PC-9 (cell line): Measurements from ENCODE around the gene HSPA1B. TPM values are rescaled to one million over a fixed set of nuclear protein-coding genes. Genes with fewer than 3 reads are reported as not detected.
"Not testable (repeated sequence)": the region's sequence is repeated elsewhere in the genome, so short reads cannot be mapped to it uniquely, and the experiment has no call there.

Experiments
- BruUV-seq: library from RNA; stranded (reverse); fragments of 400-500 nt; replicated peaks from 2 replicates; lab custom pipeline; 2021; lab: Mats Ljungman, UMichigan
- CTCF ChIA-PET: fragments of 300-600 bp; sonication (Branson Sonifier 250); formaldehyde crosslinking; loops from one replicate; lab custom pipeline; 2022; ENCODE audit warnings: antibody characterized with exemption; lab: Charles Lee
- POLR2A ChIA-PET: fragments of 300-600 bp; sonication (Branson Sonifier 250); formaldehyde crosslinking; loops from one replicate; lab custom pipeline; 2022; ENCODE audit warnings: antibody characterized with exemption; ENCODE audit not compliant: unreplicated experiment; lab: Charles Lee
- DNase-seq, 2 experiments: peaks; one replicate each; pipeline versions ENCODE4 v3.0.0 to v3.0.0-alpha.2; 2015 to 2022; ENCODE audit warnings: mixed read lengths in 1 of 2
- H2AFZ ChIP-seq: fragments of 200-600 bp; sonication (generic); 2 replicates; pipeline ENCODE4 v1.8.1; 2017; ENCODE audit warnings: antibody characterized with exemption
- H3F3A ChIP-seq: fragments of 200-600 bp; sonication (generic); 2 replicates; pipeline ENCODE4 v1.8.1; 2017; ENCODE audit warnings: antibody characterized with exemption, mild to moderate bottlenecking, low read depth; ENCODE audit not compliant: insufficient read depth
- H3K27ac ChIP-seq: fragments of 200-600 bp; sonication (generic); 2 replicates; pipeline ENCODE4 v1.6.1; 2016; ENCODE audit warnings: mixed run types
- H3K27me3 ChIP-seq: fragments of 200-600 bp; sonication (generic); 2 replicates; pipeline ENCODE4 v1.6.1; 2016; ENCODE audit warnings: low read depth, mixed run types; ENCODE audit not compliant: insufficient read depth
- H3K36me3 ChIP-seq: fragments of 200-600 bp; sonication (generic); 2 replicates; pipeline ENCODE4 v1.6.1; 2016; ENCODE audit warnings: low read depth, mixed run types
- H3K4me1 ChIP-seq: fragments of 200-600 bp; sonication (generic); replicated peaks from 2 replicates; pipeline ENCODE4 v1.6.1; 2016; ENCODE audit warnings: mixed run types; ENCODE audit not compliant: insufficient read depth
- H3K4me2 ChIP-seq: fragments of 200-600 bp; sonication (generic); 2 replicates; pipeline ENCODE4 v1.6.1; 2017; ENCODE audit warnings: mixed run types
- H3K4me3 ChIP-seq: fragments of 200-600 bp; sonication (generic); 2 replicates; pipeline ENCODE4 v1.6.1; 2016; ENCODE audit warnings: mixed run types
- H3K79me2 ChIP-seq: fragments of 200-600 bp; sonication (generic); 2 replicates; pipeline ENCODE4 v1.6.1; 2017; ENCODE audit warnings: low read depth, mixed run types
- H3K9me2 ChIP-seq: fragments of 200-600 bp; sonication (generic); 2 replicates; pipeline ENCODE4 v1.8.1; 2017; ENCODE audit warnings: mild to moderate bottlenecking; ENCODE audit not compliant: insufficient read depth
- H3K9me3 ChIP-seq: fragments of 200-600 bp; sonication (generic); 2 replicates; pipeline ENCODE4 v1.8.1; 2016; ENCODE audit warnings: low read depth; ENCODE audit not compliant: insufficient read depth
- H4K20me1 ChIP-seq: fragments of 200-600 bp; sonication (generic); 2 replicates; pipeline ENCODE4 v1.8.1; 2017; ENCODE audit not compliant: insufficient read depth
- CTCF ChIP-seq: fragments of 200-600 bp; sonication (generic); conservative IDR thresholded peaks from 2 replicates; pipeline ENCODE4 v1.6.1; 2017; ENCODE audit warnings: mixed run types, antibody characterized with exemption, mild to moderate bottlenecking, moderate library complexity
- EZH2 ChIP-seq: fragments of 200-600 bp; sonication (generic); IDR thresholded peaks from 2 replicates; pipeline ENCODE4 v1.8.0; 2017; ENCODE audit warnings: antibody characterized with exemption, low read depth
- intact Hi-C: fragments of 100-400 bp; cut with micrococcal nuclease; formaldehyde crosslinking; loops from one replicate; pipeline ENCODE4 v1.10.0; 2022; ENCODE audit not compliant: unreplicated experiment
- total RNA-seq: library from RNA; stranded (reverse); gene quantifications from 2 replicates; pipeline ENCODE4 v1.2.3, GENCODE V29; 2021

HSPA1B gene
- total RNA-seq, 1 experiment from 2014 or later, result 334 TPM

GRCh38 chr6:31838968-31839367 is 11.4 kb downstream of the HSPA1B start:
- DNase-seq, result no peak
- CTCF ChIA-PET, result interaction anchor here (0.6 kb wide), 1 partner anchor 101 kb away, joined by 5 read pairs; no protein-coding TSS in a partner anchor
- peak overlapping the region; percentile 98 for H3K4me2 ChIP-seq
- POLR2A ChIA-PET, result no interaction called here
- no peaks in the 10 kb centered on the region for H3K9me3 ChIP-seq
- H3K27ac ChIP-seq, result no peak overlapping the region
- peaks cover 49% of the 10 kb centered on the region for H3K79me2 ChIP-seq
- H3K36me3 ChIP-seq, result peaks cover 44% of the 10 kb centered on the region
- H3K27me3 ChIP-seq, result no peaks in the 10 kb centered on the region
- no TSS peak for BruUV-seq
- H2AFZ ChIP-seq, result no peak overlapping the region
- intact Hi-C loops, result no loop called here
- no peaks in the 10 kb centered on the region for H3K9me2 ChIP-seq
- no peak overlapping the region for H3K4me3 ChIP-seq
- TF ChIP-seq CTCF (no peak), EZH2 (no peak)
- H3F3A ChIP-seq, result peaks cover 84% of the 10 kb centered on the region
- peaks cover 41% of the 10 kb centered on the region for H4K20me1 ChIP-seq
- peaks cover 22% of the 10 kb centered on the region for H3K4me1 ChIP-seq

GRCh38 chr6:31839779-31840126 is 12.2 kb downstream of the HSPA1B start:
- Histone ChIP-seq H3K36me3 (peaks cover 44% of the 10 kb centered on the region), H3F3A (peaks cover 80% of the 10 kb centered on the region), H3K4me1 (peaks cover 19% of the 10 kb centered on the region), H3K79me2 (peaks cover 45% of the 10 kb centered on the region), H4K20me1 (peaks cover 41% of the 10 kb centered on the region)
- H3K27me3 ChIP-seq, CTCF ChIA-PET, BruUV-seq, DNase-seq, H2AFZ ChIP-seq, H3K9me2 ChIP-seq, H3K9me3 ChIP-seq, H3K4me3 ChIP-seq, H3K27ac ChIP-seq, intact Hi-C loops, H3K4me2 ChIP-seq: not testable (repeated sequence)
- POLR2A ChIA-PET, result interaction anchor here (0.6 to 0.7 kb wide), 3 partner anchors 12 to 67 kb away, joined by 3 to 10 read pairs (median 5); partner anchors contain the start of genes HSPA1A and HSPA1B

- Histone ChIP-seq H4K20me1 (peaks cover 37% of the 10 kb centered on the region), H3K9me3 (no peaks in the 10 kb centered on the region), H3K4me2 (no peak overlapping the region), H3K36me3 (peaks cover 35% of the 10 kb centered on the region), H3K4me1 (peaks cover 14% of the 10 kb centered on the region), H3K9me2 (no peaks in the 10 kb centered on the region), H3K27me3 (no peaks in the 10 kb centered on the region), H2AFZ (no peak overlapping the region), H3F3A (peaks cover 62% of the 10 kb centered on the region), H3K27ac (no peak overlapping the region), H3K79me2 (peaks cover 22% of the 10 kb centered on the region), H3K4me3 (no peak overlapping the region)
- ChIA-PET POLR2A (no interaction called here), CTCF (no interaction called here)
- no TSS peak for BruUV-seq
- no peak for DNase-seq
- TF ChIP-seq EZH2 (no peak), CTCF (no peak)
- intact Hi-C loops, result no loop called here
These were observed 14.5 kb downstream of the HSPA1B start for GRCh38 chr6:31842053-31842452.

- Histone ChIP-seq H3K36me3 (peaks cover 11% of the 10 kb centered on the region), H4K20me1 (peaks cover 12% of the 10 kb centered on the region), H3K4me2 (no peak overlapping the region), H3F3A (peaks cover 41% of the 10 kb centered on the region), H3K9me2 (no peaks in the 10 kb centered on the region), H3K27ac (no peak overlapping the region), H3K4me3 (no peak overlapping the region), H2AFZ (no peak overlapping the region), H3K9me3 (no peaks in the 10 kb centered on the region), H3K27me3 (no peaks in the 10 kb centered on the region), H3K79me2 (no peaks in the 10 kb centered on the region), H3K4me1 (no peaks in the 10 kb centered on the region)
- BruUV-seq, result no TSS peak
- ChIA-PET CTCF (interaction anchor here (0.6 kb wide), 1 partner anchor 63 kb away, joined by 4 read pairs; no protein-coding TSS in a partner anchor), POLR2A (interaction anchor here (0.7 kb wide), 1 partner anchor 120 kb away, joined by 4 read pairs; no protein-coding TSS in a partner anchor)
- TF ChIP-seq EZH2, result no peak
- DNase-seq, result no peak
- intact Hi-C loops, result no loop called here
These were observed 17.0 kb downstream of the HSPA1B start for GRCh38 chr6:31844507-31844906.
